Measurements from ENCODE around the gene KCNH8.
"Not testable (repeated sequence)": the region's sequence is repeated elsewhere in the genome, so short reads cannot be mapped to it uniquely, and the experiment has no call there.

Gene KCNH8

DNA sequence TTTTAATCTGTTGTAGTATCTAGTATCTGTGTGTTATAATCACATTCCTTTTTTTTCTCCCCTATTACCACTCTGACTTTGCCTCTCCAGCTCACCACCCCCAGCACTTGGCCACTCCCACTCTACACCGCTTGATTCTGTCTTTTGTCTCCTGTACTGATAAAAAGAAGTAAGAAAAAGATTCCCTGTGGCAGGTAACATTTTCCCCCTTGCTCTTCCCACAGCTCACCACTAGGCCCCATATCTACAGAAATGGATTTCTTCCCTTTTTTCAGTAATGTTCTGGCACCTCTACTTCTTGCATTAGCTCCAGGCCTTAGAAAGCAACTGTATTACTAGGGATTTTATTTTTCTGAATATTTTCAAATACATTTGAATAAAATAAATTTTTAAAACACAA, 25.6 kb downstream of the KCNH8 start:
- no peak for DNase-seq (ENCODE audit: low read depth)

- no peak for DNase-seq (ENCODE audit: low read depth)
Measured at GRCh38 chr3:19183584-19183983, 35.3 kb downstream of the KCNH8 start.

- DNase-seq (ENCODE audit: low read depth), result no peak
Measured at GRCh38 chr3:19190126-19190525, 41.8 kb downstream of the KCNH8 start.

- no peak for DNase-seq (ENCODE audit: low read depth)
Measured at GRCh38 chr3:19190602-19191001, 42.3 kb downstream of the KCNH8 start.

GRCh38 chr3:19199131-19199530, 50.8 kb downstream of the KCNH8 start:
- no peak for DNase-seq (ENCODE audit: low read depth)

DNA sequence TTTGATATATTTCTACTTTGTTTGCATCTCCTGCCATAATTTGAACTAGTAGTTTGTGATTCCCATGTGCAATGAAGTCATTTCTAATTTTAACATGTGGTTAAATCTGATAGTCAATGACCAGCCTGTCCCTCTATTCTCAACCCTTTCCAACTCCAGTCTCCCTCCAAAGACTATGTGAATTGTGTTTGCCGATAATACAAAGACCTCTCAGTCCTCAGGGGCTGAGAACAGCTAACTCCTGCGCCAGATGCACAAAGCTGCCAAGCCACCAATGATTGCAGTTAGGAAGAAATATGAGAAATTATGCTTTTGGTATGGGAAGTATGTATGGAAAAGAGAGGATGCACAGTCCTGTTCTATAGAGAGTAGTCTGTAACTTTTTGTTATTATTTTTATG, 54.0 kb downstream of the KCNH8 start:
- DNase-seq (ENCODE audit: low read depth), result no peak

- DNase-seq (ENCODE audit: low read depth), result no peak
Measured at GRCh38 chr3:19202754-19203153, 54.4 kb downstream of the KCNH8 start.

DNA sequence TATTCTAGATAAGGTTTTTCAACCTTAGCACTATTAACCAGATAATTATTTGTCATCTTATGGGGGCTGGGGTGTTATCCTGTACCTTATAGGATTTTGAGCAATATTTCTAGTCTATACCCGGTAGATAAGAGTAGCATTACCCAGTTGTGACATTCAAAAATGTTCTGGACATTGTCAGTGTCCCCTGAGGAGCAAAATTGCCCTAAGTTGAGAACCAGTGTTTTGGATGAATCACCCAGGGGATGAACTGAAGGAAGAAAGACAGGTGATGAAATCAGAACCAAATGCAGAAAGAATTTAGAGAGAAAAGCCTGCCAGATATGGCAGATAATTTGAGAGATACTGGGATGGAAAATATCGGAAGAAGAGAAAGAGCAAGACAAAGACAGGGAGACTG, 58.2 kb downstream of the KCNH8 start:
- DNase-seq (ENCODE audit: low read depth), result no peak

- no peak for DNase-seq (ENCODE audit: low read depth)
Measured at GRCh38 chr3:19213603-19214220, 65.4 kb downstream of the KCNH8 start.

- DNase-seq (ENCODE audit: low read depth), result no peak
Measured at GRCh38 chr3:19215427-19215826, 67.1 kb downstream of the KCNH8 start.

DNA sequence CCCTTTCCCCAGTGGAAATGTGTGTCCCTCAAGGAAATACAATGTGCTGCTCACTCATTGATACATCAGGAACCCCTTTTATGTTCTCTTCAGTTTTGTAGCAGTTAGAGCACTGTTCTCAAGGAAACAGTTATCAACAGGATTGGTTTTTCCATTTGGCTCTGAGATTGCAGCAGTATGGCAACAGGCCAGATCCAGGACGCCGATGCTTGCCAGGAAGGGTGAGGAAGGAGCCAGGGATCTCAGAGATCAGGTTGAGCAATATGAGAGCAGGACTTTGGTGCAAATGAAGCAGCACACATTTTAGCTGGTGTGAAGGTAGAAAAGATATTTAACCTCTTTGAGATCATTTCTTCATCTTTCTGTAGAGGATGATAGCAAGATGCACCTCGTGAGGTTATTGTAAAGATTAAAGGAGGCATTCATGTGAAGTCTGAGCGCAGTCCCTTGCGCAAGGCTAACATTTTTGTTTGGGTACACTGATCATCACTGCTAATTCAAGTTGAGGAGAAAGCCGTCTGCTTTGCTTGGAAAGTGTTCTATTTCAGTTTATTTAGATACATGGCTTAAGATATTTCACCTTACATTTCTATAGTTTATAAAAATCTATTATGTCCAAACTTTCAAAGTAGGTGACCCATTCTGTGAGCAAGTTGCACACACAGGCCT, 68.5 kb downstream of the KCNH8 start:
- no peak for DNase-seq (ENCODE audit: low read depth)

GRCh38 chr3:19220311-19220710, 72.0 kb downstream of the KCNH8 start:
- DNase-seq (ENCODE audit: low read depth), result no peak

DNA sequence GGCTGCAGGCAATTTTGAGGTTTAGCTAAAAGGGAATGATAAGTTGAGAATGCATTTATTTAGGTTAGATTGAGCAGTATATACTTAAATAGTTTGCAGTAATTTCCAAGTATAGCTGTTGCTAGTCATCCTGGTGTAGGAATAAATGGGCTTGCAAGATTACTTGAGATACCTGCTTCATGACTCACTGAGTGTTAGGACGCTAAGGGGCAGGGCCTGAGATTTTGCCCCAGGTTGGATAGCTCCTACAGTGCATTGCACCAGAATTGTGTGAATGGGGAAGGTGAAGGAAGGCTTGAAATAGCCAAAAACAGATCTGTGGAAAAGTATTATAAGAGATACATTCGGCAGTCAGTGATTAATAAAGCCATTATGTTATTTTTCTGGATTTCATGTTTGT, 72.8 kb downstream of the KCNH8 start:
- DNase-seq (ENCODE audit: low read depth), result no peak

DNA sequence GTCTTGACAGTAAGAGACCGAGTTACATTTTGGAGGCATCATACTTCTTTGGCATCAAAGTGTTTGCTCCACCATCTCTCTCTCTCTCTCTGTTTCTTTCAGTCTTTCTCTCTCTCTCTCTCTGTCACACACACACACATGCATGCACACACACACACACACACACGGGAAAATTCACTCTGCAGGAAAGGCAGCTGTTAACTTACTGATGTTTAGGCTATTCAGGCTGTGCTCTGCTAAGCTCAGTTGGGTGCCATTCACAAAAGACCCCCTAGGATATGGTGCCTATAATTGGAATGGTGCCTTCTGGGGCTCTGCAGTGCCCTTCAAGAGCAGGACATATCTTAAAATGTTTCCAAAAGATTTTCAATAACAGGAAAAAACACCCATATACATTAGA, 78.2 kb downstream of the KCNH8 start:
- no peak for DNase-seq (ENCODE audit: low read depth)

DNA sequence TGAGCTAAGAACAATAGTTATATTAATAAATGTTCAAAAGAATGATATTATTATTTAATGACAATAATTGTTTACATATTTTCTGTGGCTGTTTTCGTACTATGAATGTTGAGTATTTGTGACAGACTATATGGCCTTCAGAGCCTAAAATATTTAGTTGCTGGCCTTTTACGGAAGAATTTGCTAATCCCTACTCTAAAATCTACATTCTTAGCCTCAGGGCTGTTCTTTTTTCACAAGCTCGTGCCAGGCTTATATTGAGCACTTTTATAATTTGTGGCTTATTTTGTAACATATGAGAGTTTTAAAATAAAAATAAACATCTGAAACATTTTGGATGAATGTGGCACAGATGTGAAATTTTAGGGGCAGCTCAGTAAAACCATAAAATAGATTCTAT, 79.9 kb downstream of the KCNH8 start:
- no peak for DNase-seq (ENCODE audit: low read depth)

GRCh38 chr3:19229086-19229485, 80.8 kb downstream of the KCNH8 start:
- no peak for DNase-seq (ENCODE audit: low read depth)

GRCh38 chr3:19229881-19230280, 81.6 kb downstream of the KCNH8 start:
- not testable (repeated sequence) for DNase-seq (ENCODE audit: low read depth)

GRCh38 chr3:19231792-19232461, 83.6 kb downstream of the KCNH8 start:
- DNase-seq (ENCODE audit: low read depth), result no peak

- DNase-seq (ENCODE audit: low read depth), result no peak
Measured at GRCh38 chr3:19232566-19232965, 84.3 kb downstream of the KCNH8 start.

DNA sequence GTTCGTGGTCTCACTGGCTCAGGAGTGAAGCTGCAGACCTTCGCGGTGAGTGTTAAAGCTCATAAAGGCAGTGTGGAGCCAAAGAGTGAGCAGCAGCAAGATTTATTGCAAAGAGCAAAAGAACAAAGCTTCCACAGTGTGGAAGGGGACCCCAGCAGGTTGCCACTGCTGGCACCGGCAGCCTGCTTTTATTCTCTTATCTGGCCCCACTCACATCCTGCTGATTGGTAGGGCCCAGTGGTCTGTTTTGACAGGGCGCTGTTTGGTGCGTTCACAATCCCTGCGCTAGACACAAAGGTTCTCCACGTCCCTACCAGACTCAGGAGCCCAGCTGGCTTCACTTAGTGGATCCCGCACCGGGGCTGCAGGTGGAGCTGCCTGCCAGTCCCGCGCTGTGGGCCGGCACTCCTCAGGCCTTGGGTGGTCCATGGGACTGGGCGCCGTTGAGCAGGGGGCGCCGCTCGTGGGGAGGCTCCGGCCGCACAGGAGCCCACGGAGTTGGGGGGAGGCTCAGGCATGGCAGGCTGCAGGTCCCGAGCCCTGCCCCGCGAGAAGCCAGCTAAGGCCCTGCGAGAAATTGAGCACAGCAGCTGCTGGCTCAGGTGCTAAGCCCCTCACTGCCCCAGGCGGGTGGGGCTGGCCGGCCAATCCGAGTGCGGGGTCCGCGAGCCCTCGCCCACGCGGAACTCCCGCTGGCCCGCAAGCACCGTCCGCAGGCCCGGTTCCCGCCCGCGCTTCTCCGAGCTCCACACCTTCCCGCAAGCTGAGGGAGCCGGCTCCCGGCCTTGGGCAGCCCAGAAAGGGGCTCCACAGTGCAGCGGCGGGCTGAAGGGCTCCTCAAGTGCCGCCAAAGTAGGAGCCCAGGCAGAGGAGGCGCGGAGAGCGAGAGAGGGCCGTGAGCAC, 85.8 kb downstream of the KCNH8 start:
- DNase-seq (ENCODE audit: low read depth), result not testable (repeated sequence)

GRCh38 chr3:19248143-19248542, 99.8 kb downstream of the KCNH8 start:
- no peak for DNase-seq (ENCODE audit: low read depth)

GRCh38 chr3:19248767-19249166, 100.5 kb downstream of the KCNH8 start:
- DNase-seq (ENCODE audit: low read depth), result no peak
